Activated CD4-positive, alpha-beta memory T cell treated with anti-CD3 and anti-CD28 coated beads for 36 hours (primary cell): Measurements from ENCODE around the gene SH3BGRL2. TPM values are rescaled to one million over a fixed set of nuclear protein-coding genes. Genes with fewer than 3 reads are reported as not detected.
A peak's percentile ranks its signal among the peaks of the same experiment; 100 is the strongest.

Experiments used
- CTCF ChIA-PET: fragments of 350-600 bp; sonication (Branson Sonifier 250); formaldehyde crosslinking; loops from one replicate; lab custom pipeline; 2021; ENCODE audit warnings: antibody characterized with exemption, inconsistent platforms; lab: Charles Lee
- POLR2A ChIA-PET: fragments of 350-600 bp; sonication (Branson Sonifier 250); formaldehyde crosslinking; loops from one replicate; lab custom pipeline; 2021; ENCODE audit warnings: antibody characterized with exemption; lab: Charles Lee
- DNase-seq: peaks from one replicate; pipeline ENCODE4 v3.0.0-alpha.2; 2020
- H3K27ac Mint-ChIP-seq: one replicate; pipeline ENCODE4 v1.8.0; 2021; ENCODE audit warnings: mixed read lengths
- H3K27me3 Mint-ChIP-seq: one replicate; pipeline ENCODE4 v1.8.0; 2021; ENCODE audit warnings: mixed read lengths
- H3K36me3 Mint-ChIP-seq: one replicate; pipeline ENCODE4 v1.8.0; 2021; ENCODE audit warnings: mixed read lengths
- H3K4me1 Mint-ChIP-seq: one replicate; pipeline ENCODE4 v1.8.0; 2021; ENCODE audit warnings: low read depth, mixed read lengths
- H3K4me3 Mint-ChIP-seq: one replicate; pipeline ENCODE4 v1.8.0; 2021; ENCODE audit warnings: mild to moderate bottlenecking, mixed read lengths
- H3K9me3 Mint-ChIP-seq: one replicate; pipeline ENCODE4 v1.8.0; 2021; ENCODE audit warnings: mixed read lengths
- intact Hi-C: fragments of 100-400 bp; cut with micrococcal nuclease; formaldehyde crosslinking; loops from one replicate; pipeline ENCODE4 v1.15.1; 2023
- total RNA-seq, 2 experiments: library from RNA; stranded (reverse); gene quantifications; one replicate each; pipeline ENCODE4 v1.2.3, GENCODE V29; 2021

SH3BGRL2 gene
- total RNA-seq, 2 experiments from 2014 or later: 0.05 to 0.12 TPM

GRCh38 chr6:79621579-79621978, 9.6 kb upstream of the SH3BGRL2 start:
- intact Hi-C loops: no loop called here
- Mint-ChIP-seq H3K4me1 (no peaks in the 10 kb centered on the region), H3K27me3 (peaks cover 2% of the 10 kb centered on the region), H3K9me3 (no peaks in the 10 kb centered on the region), H3K36me3 (no peaks in the 10 kb centered on the region), H3K27ac (no peak overlapping the region), H3K4me3 (no peak overlapping the region)
- no peak for DNase-seq
- ChIA-PET POLR2A (no interaction called here), CTCF (no interaction called here)

- no peaks in the 10 kb centered on the region for H3K9me3 Mint-ChIP-seq
- H3K27ac Mint-ChIP-seq: no peak overlapping the region
- H3K27me3 Mint-ChIP-seq: peaks cover 3% of the 10 kb centered on the region
- CTCF ChIA-PET: no interaction called here
- no peak for DNase-seq
- intact Hi-C loops: no loop called here
- no peak overlapping the region for H3K4me3 Mint-ChIP-seq
- no peaks in the 10 kb centered on the region for H3K36me3 Mint-ChIP-seq
- no peaks in the 10 kb centered on the region for H3K4me1 Mint-ChIP-seq
- POLR2A ChIA-PET: no interaction called here
Observed at GRCh38 chr6:79622364-79622763, 8.8 kb upstream of the SH3BGRL2 start.

GRCh38 chr6:79623106-79623505, 8.0 kb upstream of the SH3BGRL2 start:
- no peaks in the 10 kb centered on the region for H3K36me3 Mint-ChIP-seq
- intact Hi-C loops: no loop called here
- H3K9me3 Mint-ChIP-seq: no peaks in the 10 kb centered on the region
- no peak for DNase-seq
- H3K4me3 Mint-ChIP-seq: no peak overlapping the region
- CTCF ChIA-PET: no interaction called here
- POLR2A ChIA-PET: no interaction called here
- H3K4me1 Mint-ChIP-seq: no peaks in the 10 kb centered on the region
- peaks cover 3% of the 10 kb centered on the region for H3K27me3 Mint-ChIP-seq
- no peak overlapping the region for H3K27ac Mint-ChIP-seq

- H3K4me1 Mint-ChIP-seq: peaks cover 4% of the 10 kb centered on the region
- no peaks in the 10 kb centered on the region for H3K9me3 Mint-ChIP-seq
- intact Hi-C loops: no loop called here
- no peak for DNase-seq
- H3K27me3 Mint-ChIP-seq: peaks cover 11% of the 10 kb centered on the region
- H3K27ac Mint-ChIP-seq: no peak overlapping the region
- H3K4me3 Mint-ChIP-seq: no peak overlapping the region
- no peaks in the 10 kb centered on the region for H3K36me3 Mint-ChIP-seq
- POLR2A ChIA-PET: no interaction called here
- CTCF ChIA-PET: no interaction called here
Observed at GRCh38 chr6:79625746-79626145, 5.4 kb upstream of the SH3BGRL2 start.

GRCh38 chr6:79626811-79627210, 4.3 kb upstream of the SH3BGRL2 start:
- CTCF ChIA-PET: interaction anchor here (0.6 kb wide), 1 partner anchor 1179 kb away, joined by 3 read pairs; no protein-coding TSS in a partner anchor
- intact Hi-C loops: no loop called here
- Mint-ChIP-seq H3K27ac (no peak overlapping the region), H3K9me3 (no peaks in the 10 kb centered on the region), H3K4me1 (peaks cover 9% of the 10 kb centered on the region), H3K4me3 (no peak overlapping the region), H3K27me3 (peaks cover 21% of the 10 kb centered on the region), H3K36me3 (no peaks in the 10 kb centered on the region)
- DNase-seq: no peak
- POLR2A ChIA-PET: interaction anchor here (0.6 kb wide), 1 partner anchor 18 kb away, joined by 3 read pairs; no protein-coding TSS in a partner anchor

- DNase-seq: no peak
- H3K4me1 Mint-ChIP-seq: peaks cover 10% of the 10 kb centered on the region
- no peak overlapping the region for H3K27ac Mint-ChIP-seq
- no peaks in the 10 kb centered on the region for H3K9me3 Mint-ChIP-seq
- intact Hi-C loops: no loop called here
- H3K27me3 Mint-ChIP-seq: peaks cover 23% of the 10 kb centered on the region
- no peaks in the 10 kb centered on the region for H3K36me3 Mint-ChIP-seq
- ChIA-PET POLR2A (no interaction called here), CTCF (no interaction called here)
- H3K4me3 Mint-ChIP-seq: no peak overlapping the region
Observed at GRCh38 chr6:79627422-79627821, 3.7 kb upstream of the SH3BGRL2 start.

GRCh38 chr6:79628466-79629288, 2.5 kb upstream of the SH3BGRL2 start:
- peaks cover 10% of the 10 kb centered on the region for H3K4me1 Mint-ChIP-seq
- intact Hi-C loops: no loop called here
- no peak overlapping the region for H3K27ac Mint-ChIP-seq
- peaks cover 30% of the 10 kb centered on the region for H3K27me3 Mint-ChIP-seq
- no peak for DNase-seq
- ChIA-PET POLR2A (no interaction called here), CTCF (interaction anchor here (0.8 kb wide), 1 partner anchor 146 kb away, joined by 4 read pairs; no protein-coding TSS in a partner anchor)
- no peaks in the 10 kb centered on the region for H3K9me3 Mint-ChIP-seq
- H3K4me3 Mint-ChIP-seq: no peak overlapping the region
- H3K36me3 Mint-ChIP-seq: no peaks in the 10 kb centered on the region

- peaks cover 41% of the 10 kb centered on the region for H3K27me3 Mint-ChIP-seq
- H3K4me3 Mint-ChIP-seq: peak overlapping the region; percentile 70
- ChIA-PET POLR2A (no interaction called here), CTCF (no interaction called here)
- no peak for DNase-seq
- peaks cover 10% of the 10 kb centered on the region for H3K4me1 Mint-ChIP-seq
- intact Hi-C loops: no loop called here
- H3K36me3 Mint-ChIP-seq: no peaks in the 10 kb centered on the region
- H3K27ac Mint-ChIP-seq: no peak overlapping the region
- no peaks in the 10 kb centered on the region for H3K9me3 Mint-ChIP-seq
Observed at GRCh38 chr6:79630380-79630882, 698 bp upstream of the SH3BGRL2 start.

GRCh38 chr6:79631693-79632172, 604 bp downstream of the SH3BGRL2 start:
- ChIA-PET CTCF (no interaction called here), POLR2A (no interaction called here)
- H3K4me1 Mint-ChIP-seq: peaks cover 10% of the 10 kb centered on the region
- intact Hi-C loops: no loop called here
- H3K36me3 Mint-ChIP-seq: no peaks in the 10 kb centered on the region
- H3K9me3 Mint-ChIP-seq: no peaks in the 10 kb centered on the region
- no peak overlapping the region for H3K27ac Mint-ChIP-seq
- H3K27me3 Mint-ChIP-seq: peaks cover 49% of the 10 kb centered on the region
- no peak for DNase-seq
- H3K4me3 Mint-ChIP-seq: peak overlapping the region; percentile 70

GRCh38 chr6:79632580-79632979, 1.5 kb downstream of the SH3BGRL2 start:
- Mint-ChIP-seq H3K27ac (no peak overlapping the region), H3K4me1 (peaks cover 10% of the 10 kb centered on the region), H3K36me3 (no peaks in the 10 kb centered on the region), H3K9me3 (no peaks in the 10 kb centered on the region), H3K27me3 (peaks cover 46% of the 10 kb centered on the region), H3K4me3 (no peak overlapping the region)
- no peak for DNase-seq
- intact Hi-C loops: no loop called here
- ChIA-PET POLR2A (no interaction called here), CTCF (no interaction called here)

- Mint-ChIP-seq H3K9me3 (no peaks in the 10 kb centered on the region), H3K27me3 (peaks cover 44% of the 10 kb centered on the region), H3K4me1 (peaks cover 10% of the 10 kb centered on the region), H3K4me3 (no peak overlapping the region), H3K27ac (no peak overlapping the region), H3K36me3 (no peaks in the 10 kb centered on the region)
- DNase-seq: no peak
- intact Hi-C loops: no loop called here
- CTCF ChIA-PET: no interaction called here
- POLR2A ChIA-PET: interaction anchor here (0.7 kb wide), 1 partner anchor 210 kb away, joined by 3 read pairs; no protein-coding TSS in a partner anchor
Observed at GRCh38 chr6:79634491-79635231, 3.5 kb downstream of the SH3BGRL2 start.

GRCh38 chr6:79635232-79635543, 4.1 kb downstream of the SH3BGRL2 start:
- POLR2A ChIA-PET: interaction anchor here (0.7 kb wide), 1 partner anchor 209 kb away, joined by 3 read pairs; no protein-coding TSS in a partner anchor
- CTCF ChIA-PET: no interaction called here

More at GRCh38 chr6:79635232-79635543, 4.1 kb downstream of the SH3BGRL2 start:
- no peak overlapping the region for H3K4me3 Mint-ChIP-seq
- peaks cover 43% of the 10 kb centered on the region for H3K27me3 Mint-ChIP-seq
- intact Hi-C loops: no loop called here
- peaks cover 10% of the 10 kb centered on the region for H3K4me1 Mint-ChIP-seq
- H3K27ac Mint-ChIP-seq: no peak overlapping the region
- H3K9me3 Mint-ChIP-seq: no peaks in the 10 kb centered on the region
- no peaks in the 10 kb centered on the region for H3K36me3 Mint-ChIP-seq
- no peak for DNase-seq
